NCI-H2171 treated with DMSO at 0.1 percent for 48 hours (cell line): ENCODE data around the gene KIF5C.

Source experiments
- DNase-seq: peaks from one replicate; lab custom pipeline; 2025; lab: John Stamatoyannopoulos, UW

The KIF5C gene

GRCh38 chr2:148924514-148925178 is 49.6 kb downstream of the KIF5C start:
- DNase-seq, result no peak

DNA sequence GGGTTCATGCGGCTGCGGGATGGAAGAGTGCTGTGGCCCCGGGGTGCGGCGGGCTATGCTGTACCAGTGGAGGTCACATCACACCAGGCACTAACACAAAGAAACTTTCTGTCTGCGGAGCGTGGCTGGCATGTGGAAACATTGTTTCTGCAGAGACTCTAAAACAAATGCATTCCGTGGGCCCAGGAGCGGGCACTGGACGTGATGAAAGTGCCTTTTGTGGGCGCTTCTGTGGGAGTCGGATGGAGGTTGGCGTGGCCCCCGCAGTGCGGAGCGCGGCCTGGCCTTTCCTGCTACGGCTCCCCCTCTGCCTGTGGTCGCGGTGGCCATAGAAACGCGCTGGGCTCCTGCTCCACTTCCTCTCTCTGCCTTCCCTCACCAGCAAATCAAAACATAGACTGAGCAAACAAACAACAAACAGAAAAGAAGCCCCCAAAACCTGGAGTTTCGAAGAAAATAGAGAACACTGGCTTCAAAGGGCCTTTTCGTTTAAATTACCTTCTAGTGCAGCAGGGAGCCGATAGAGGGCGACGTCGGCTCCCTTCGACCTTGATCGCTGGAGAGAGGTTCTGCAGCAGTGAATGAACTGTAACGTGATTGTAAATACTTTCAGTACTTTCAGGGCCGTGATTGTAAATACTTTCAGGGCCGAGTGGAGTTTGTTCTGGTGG is 51.4 kb downstream of the KIF5C start:
- DNase-seq, result no peak

DNA sequence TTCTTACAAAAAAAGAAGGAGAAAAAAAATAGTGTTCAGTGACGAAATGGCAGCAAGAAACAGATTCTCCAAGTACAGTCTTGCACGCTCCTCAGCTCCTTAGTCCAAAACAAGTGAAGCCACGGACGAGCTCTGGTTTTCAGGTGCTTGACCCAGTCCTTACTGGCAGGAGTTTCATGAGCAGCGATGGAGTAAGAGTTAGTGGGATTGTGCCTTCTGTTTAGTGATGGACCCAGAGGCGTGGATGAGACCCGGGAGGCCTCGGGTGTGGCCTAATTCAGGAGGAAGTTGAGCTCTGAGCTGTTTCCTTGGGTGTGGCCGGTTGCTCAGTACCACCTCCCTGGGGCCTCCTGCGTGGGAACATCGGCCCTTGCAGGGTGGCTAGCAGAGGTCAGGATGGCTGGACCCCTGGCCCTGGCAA is 52.0 kb downstream of the KIF5C start:
- DNase-seq, result no peak

GRCh38 chr2:148928395-148928794 is 53.4 kb downstream of the KIF5C start:
- DNase-seq, result no peak

- peak; percentile 83 for DNase-seq
Measured at GRCh38 chr2:148930046-148930775, 55.2 kb downstream of the KIF5C start.

GRCh38 chr2:148932536-148932935 is 57.5 kb downstream of the KIF5C start:
- DNase-seq, result no peak

DNA sequence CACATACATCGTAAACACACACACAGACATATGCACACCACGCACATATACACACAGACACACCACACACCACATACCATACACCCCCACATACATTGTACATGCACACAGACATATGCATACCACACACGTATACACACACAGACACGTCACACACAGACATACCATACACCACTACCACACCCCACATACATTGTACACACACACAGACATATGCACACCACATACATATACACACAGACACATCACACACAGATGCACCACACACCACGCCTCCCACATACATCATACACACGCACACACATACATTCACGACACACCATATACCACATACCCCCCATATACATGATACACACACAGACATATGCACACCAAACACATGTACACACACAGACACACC is 58.4 kb downstream of the KIF5C start:
- no peak for DNase-seq

- DNase-seq, result no peak
Measured at GRCh38 chr2:148935791-148936190, 60.8 kb downstream of the KIF5C start.

DNA sequence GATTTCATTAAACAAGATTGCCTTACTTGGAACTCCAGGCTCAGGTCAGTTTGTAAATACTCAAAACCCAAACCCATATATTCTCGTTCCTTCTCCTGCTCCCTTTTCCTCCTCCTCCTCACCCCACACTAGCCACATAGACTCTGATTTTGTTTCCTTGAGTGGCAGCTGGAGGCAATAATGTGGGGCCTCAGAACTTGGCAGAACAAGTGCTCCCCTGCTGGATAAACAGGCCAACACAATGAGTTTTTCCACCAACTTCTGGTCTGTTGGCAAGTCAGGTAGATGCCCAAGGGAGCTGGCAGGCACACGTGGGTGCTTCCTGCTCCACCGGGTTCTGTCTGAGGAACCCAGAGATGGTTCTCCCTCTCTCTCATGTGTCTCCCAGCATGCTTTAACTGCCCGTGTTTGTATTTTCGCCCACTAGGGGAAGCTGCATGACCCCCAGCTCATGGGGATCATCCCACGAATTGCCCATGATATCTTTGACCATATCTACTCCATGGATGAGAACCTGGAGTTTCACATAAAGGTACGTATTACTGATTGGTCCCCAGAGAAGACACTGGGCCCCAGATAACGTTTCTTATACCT is 61.9 kb downstream of the KIF5C start:
- DNase-seq, result no peak

- no peak for DNase-seq
Measured at GRCh38 chr2:148939271-148939670, 64.2 kb downstream of the KIF5C start.

- no peak for DNase-seq
Measured at GRCh38 chr2:148943097-148943496, 68.1 kb downstream of the KIF5C start.

GRCh38 chr2:148944536-148944935 is 69.5 kb downstream of the KIF5C start:
- no peak for DNase-seq

- DNase-seq, result no peak
Measured at GRCh38 chr2:148947299-148947698, 72.3 kb downstream of the KIF5C start.

- no peak for DNase-seq
Measured at GRCh38 chr2:148948868-148949267, 73.8 kb downstream of the KIF5C start.

GRCh38 chr2:148949348-148949747 is 74.3 kb downstream of the KIF5C start:
- DNase-seq, result no peak

DNA sequence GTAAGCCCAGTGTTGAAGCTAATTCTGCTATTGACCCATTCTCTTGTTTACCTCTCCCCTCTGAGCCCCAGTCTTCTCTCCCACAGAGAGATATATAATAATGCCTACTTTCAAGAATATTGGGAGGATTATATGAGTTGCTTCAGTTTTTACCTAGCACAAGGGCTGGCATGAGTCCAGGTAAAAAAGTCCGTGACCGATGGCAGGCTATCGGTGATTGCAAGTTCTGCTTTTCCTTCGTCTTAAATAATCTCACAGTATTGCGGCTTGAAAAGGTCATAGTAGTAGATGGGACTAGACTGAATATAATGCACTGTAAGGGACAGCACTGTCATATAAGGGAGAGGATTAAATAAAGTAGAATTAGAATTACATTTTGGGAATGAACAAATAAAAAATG is 77.6 kb downstream of the KIF5C start:
- no peak for DNase-seq

DNA sequence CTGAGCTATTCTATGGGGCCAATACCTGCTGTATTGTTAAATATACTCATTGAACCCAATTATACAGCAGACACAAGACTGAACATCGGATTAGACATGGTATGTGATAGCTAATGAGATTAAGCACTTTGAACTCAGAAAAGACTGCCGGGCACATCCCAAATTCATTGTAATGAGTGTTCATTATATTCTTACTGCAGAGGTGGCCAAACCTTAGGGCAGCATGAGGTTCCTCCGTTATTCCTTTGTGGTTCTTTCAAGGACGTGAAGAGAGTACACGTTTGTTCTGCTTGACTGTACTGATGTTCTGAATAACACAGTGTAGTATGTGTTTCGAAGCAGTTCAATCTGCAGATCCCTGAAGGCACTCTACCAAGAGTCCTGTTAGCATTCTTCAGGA is 78.4 kb downstream of the KIF5C start:
- no peak for DNase-seq

DNA sequence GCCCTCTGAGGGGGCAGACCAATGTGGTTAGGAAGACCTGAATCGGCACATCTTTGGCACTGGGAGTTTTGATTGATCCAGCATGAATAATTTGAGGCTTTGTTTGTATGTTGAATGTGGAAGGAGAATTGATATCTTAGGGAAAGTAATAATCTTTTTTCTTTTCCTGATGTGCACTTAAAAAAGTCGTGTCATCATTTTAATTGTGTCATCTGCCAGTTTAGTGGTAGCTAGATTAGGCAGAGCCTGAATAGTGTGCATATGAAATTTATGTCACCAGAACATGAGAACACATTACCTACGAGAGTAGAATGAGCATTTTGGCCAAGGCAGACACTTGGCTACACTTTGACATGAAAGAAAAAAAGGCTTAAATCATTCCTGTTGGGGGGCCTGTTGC is 79.5 kb downstream of the KIF5C start:
- DNase-seq, result no peak

DNA sequence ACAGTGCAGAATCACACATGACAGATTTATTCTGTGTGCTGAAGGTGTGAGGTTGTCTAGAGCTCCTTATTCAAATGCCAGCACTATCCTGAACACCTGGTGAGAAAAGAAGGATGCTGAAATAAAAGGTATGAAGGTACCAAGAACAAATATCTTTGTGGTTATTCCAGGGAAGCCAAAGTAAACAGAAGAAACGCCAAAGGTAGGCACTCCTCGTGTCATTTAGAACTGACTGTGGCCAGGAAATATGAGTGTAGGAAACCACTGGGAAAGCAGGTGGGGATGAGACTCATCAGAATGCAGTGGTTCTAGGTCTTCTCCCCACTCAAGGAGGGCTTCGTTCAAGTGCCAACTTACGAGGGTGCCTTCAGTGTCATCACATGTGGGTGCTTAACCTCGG is 80.8 kb downstream of the KIF5C start:
- DNase-seq, result no peak

DNA sequence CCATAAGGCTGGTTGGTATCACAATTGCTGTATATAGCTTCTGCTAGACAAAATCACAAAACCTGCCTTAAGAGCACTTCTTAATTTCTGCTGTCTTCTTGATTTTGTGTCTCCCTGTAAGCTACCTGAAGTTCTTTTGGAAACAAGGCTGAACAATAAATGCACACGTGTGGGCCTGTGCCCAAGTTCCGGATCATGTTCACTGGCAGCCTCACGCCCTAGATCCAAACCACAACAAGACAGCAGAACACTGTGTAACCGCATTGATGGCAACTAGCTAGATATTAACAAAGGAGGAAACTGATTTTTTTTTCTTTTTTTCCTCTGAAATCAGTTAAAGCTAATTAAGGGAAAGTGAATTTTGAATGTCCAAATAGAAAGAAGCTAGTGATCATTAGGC is 82.0 kb downstream of the KIF5C start:
- DNase-seq, result no peak

DNA sequence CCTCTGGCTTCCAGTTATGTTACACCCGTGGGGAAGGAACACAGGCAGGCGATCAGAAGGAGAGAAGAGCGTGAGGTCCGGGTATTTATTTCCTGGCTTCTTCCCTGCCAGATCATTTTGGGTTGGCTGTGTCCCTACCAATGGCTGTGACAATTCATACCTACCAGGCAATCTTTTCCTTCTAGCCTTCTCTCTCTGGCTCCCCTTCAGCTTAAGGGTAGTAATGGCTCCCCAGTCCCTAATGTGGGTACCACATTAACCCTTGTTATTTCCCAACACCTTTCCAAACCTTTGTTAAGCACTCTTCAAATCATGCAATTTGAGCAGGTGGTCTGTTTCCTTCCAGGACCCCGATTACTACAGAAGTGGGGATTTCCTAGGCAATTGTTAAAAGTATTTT is 84.7 kb downstream of the KIF5C start:
- DNase-seq, result no peak

DNA sequence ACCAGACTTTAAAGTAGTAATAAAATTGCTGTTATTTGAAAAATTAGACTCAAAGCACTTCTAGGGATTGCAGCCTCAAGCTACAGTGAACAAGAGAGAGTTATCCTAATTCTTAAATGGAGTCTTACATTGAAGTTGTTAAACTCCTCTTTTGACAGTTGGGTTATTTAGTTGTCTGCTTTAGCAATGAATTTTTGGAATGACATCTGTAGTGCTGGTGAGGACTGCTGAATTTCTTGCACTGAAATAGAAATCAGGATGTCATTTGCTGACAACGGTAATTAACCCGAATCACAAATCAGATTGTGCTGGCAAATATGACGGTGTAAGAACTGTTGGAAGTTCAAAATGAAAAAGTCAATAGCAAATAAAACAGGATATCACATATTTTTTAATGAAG is 85.5 kb downstream of the KIF5C start:
- DNase-seq, result no peak

DNA sequence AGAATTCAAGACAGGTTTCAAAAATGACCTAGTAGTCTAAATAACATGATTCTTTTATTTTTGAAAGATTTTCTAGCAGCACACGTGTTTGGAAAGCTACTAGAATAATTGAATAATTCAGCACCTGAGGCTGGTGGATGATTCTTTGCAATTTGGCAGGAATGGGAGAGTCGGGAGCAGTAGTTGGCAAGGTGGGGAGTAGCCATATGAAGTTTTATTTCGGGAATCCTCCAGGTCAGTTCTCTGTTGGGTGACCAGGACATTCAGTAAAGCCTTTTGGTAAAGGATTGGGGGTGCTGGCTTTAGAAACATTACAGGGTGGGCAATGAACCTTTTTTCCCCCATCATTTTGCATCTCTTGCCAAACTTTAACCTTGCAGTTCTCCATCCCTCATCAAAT is 88.4 kb downstream of the KIF5C start:
- no peak for DNase-seq
